Measurements from ENCODE around the gene SCGB2B2.
"Not testable (repeated sequence)": the region's sequence is repeated elsewhere in the genome, so short reads cannot be mapped to it uniquely, and the experiment has no call there.

SCGB2B2 gene, protein sequence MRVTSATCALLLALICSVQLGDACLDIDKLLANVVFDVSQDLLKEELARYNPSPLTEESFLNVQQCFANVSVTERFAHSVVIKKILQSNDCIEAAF

GRCh38 chr19:34676697-34677385 lies at the start of gene SCGB2B2:
Gene SCGB2B2, minus strand, starts transcription at chr19:34677159. Its CDS starts 82,596 bp downstream, at chr19:34594563.
- peak; percentile 87 for DNase-seq

DNA sequence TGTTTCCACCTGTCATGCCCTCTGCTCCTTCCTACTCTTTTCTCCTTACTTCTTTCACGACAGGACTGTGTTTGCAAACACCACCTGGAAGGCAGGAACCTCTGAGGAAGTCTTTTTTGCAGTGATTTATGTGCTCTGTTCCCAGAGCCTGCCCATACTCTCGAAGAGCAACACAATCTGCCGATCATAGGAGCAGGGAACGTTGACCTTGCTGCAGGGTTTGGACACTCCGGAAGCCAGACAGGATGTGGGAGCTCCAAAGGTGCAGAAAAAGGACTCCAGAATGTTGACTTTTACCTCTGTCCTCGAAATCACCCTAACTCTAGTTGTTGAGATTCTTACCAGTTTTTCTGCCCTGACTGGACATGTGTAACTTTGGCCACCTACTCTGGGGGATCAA lies 48.4 kb upstream of the SCGB2B2 start:
- no peak for DNase-seq

GRCh38 chr19:34722353-34722752 lies 45.4 kb upstream of the SCGB2B2 start:
- no peak for DNase-seq

GRCh38 chr19:34715357-34715756 lies 38.4 kb upstream of the SCGB2B2 start:
- DNase-seq = no peak

- no peak for DNase-seq
These were observed 36.3 kb upstream of the SCGB2B2 start for GRCh38 chr19:34713262-34713637.

- peak; percentile 78 for DNase-seq
These were observed 35.7 kb upstream of the SCGB2B2 start for GRCh38 chr19:34712395-34713261.

- no peak for DNase-seq
These were observed 34.9 kb upstream of the SCGB2B2 start for GRCh38 chr19:34711890-34712289.

DNA sequence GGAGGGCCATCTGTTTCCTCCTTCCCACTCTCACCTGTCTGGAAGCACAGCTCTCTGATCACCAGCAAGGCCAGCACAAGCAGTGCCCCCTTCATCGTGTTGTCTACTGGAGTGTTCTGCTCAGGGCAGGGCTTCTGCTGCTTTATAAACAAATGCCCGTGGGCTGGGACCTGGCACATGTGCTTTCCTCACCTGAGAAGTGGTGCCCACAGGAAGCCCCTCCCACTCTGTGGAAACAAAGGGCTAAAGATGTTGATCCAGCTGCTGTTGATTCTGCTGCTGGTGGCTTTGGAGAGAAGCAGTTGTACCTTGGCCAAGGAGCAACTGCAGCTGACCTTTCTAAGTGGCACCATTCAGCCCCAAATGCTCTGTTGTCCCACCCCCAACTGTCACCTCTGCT lies 30.7 kb upstream of the SCGB2B2 start:
- no peak for DNase-seq

GRCh38 chr19:34692549-34692948 lies 15.6 kb upstream of the SCGB2B2 start:
- DNase-seq = no peak

- DNase-seq = no peak
These were observed 13.4 kb upstream of the SCGB2B2 start for GRCh38 chr19:34690372-34690771.

DNA sequence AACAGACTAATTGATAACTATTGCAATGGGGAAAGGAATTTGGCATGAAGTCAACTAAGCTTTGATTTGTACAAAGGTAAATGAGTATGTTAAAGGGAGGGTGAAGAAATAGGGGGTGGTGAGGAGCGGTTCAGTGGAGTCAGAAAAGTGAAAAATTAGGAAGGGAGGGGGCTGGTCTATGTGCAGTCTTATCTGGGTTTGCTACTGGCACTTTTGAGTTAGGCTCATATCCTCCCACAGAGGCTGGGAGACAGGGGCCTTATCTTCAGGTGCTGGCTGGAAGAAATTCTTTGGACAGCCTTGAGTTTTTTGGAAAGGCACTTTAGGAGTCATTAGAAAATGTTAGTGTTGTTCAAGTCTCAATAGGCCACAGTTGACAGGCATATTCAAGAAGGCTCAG lies 11.6 kb upstream of the SCGB2B2 start:
- DNase-seq = no peak

DNA sequence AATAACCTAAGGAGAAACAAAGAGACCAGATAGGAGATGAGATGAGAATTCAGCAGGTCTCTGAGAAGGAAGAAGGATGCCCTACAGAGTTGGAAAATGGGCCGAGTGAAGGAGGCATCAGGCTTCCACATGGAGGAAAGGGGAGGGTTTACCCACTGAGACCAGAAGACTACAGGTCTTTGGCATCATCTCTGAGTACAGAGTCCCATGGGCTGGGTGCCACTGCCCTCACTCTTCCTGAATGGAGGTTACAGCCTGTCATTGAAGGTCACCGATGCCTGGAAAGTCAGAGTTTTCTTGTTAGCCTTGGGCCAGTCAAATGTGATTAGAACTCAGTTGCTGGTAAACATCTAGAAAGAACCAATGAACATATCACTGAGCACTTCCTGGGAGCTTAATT lies 10.4 kb upstream of the SCGB2B2 start:
- DNase-seq = no peak

- no peak for DNase-seq
These were observed 9.5 kb upstream of the SCGB2B2 start for GRCh38 chr19:34686455-34686854.

DNA sequence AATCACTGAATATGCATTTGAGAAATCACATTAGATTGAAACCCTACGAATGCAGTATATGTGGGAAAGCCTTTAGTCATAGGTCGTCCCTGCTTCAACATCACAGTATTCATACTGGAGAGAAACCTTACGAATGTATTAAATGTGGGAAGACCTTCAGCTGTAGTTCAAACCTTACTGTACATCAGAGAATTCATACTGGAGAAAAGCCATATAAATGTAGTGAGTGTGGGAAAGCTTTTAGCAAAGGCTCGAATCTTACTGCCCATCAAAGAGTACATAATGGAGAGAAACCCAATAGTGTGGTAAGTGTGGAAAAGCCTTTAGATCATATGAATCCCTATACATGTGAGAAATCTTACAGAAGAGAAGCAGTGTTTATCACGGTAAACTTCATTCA lies 8.3 kb upstream of the SCGB2B2 start:
- not testable (repeated sequence) for DNase-seq

- DNase-seq = no peak
These were observed 4.5 kb upstream of the SCGB2B2 start for GRCh38 chr19:34681478-34681877.

DNA sequence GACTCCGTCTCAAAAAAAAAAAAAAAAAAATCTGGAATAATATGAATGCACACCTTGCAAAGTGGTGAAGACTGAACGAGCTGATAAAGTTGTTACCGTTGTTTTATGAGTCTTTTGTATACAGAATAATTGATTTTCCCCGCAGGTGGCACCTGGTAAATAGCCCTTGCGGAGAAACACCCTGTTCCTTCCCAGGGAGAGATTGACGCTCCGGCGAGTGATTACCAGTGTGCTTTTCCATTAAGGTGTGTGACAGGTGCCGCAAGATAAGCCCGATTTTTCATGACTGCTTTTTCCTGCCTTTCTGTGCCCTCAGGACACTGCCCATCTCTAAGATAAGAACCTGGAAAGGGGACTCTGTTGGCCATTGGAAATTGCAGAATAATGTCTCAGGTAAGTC lies 1.5 kb upstream of the SCGB2B2 start:
- no peak for DNase-seq

DNA sequence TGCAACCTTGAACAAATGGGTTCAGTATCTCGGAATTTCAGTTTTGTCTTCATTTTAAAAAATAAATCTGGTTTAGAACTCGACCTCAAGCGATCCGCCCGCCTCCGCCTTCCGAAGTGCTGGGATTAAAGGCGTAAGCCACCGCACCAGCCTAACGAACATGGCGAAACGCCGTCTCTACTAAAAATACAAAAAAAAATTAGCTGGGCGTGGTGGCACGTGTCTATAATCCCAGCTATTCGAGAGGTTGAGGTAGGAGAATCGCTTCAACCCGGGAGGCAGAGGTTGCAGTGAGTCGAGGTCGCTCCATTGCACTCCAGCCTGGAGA lies 1.1 kb upstream of the SCGB2B2 start:
- DNase-seq = no peak

DNA sequence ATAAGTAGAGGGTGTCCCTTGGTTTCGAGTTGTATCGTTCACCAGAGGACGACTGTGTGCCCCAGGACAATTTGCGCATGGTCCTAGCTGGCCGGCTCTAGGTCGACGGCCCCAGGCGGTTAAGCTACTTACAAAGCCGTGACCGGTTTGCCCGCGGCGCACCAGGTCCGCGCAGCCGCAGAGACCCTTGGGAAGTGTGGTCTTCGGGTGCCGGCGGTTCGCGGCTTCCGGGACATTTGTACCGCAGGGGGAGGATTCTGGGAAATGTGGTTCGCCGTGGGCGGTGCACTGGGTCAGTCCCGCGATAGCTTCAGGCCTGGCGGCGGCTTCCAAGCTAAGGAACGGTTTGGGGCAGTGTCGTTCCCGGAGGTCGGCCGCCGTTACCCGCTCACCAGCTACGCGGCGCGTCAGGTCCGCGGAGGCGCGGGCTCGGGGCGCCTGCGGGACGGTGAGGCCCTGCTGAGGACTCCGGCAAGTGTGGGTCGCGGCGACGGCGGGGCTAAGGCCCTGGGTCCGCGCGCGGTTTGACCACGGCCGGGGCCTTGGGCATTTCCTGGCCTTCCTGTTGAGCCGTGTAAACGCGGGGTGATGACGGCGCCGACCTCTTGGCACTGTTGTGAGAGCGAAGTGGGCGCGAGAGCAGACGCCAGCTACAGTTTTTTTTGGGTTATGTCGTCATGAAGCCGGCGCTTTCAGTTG lies 576 bp upstream of the SCGB2B2 start, which contains the start of gene ZNF302:
ZNF302 (plus strand) TSS at position 293 of the 699 bp plus-strand sequence. CDS start 1,127 bp downstream, outside the sequence.
- DNase-seq = peak; percentile 94

DNA sequence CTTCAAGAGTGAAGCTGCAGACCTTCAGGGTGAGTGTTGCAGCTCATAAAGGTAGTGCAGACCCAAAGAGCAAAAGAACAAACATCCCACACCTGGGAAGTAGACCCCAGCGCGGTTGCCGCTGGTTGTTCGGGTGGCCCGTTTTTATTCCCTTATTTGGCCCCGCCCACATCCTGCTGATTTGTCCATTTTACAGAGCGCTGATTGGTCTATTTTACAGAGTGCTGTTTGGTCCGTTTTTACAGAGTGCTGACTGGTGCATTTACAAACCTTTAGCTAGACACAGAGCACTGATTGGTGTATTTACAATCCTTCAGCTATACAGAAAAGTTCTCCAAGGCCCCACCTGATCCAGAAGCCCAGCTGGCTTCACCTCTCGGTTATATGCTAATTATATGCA lies 1.0 kb downstream of the SCGB2B2 start:
- DNase-seq = no peak

GRCh38 chr19:34675250-34675649 lies 1.7 kb downstream of the SCGB2B2 start:
- DNase-seq = no peak

DNA sequence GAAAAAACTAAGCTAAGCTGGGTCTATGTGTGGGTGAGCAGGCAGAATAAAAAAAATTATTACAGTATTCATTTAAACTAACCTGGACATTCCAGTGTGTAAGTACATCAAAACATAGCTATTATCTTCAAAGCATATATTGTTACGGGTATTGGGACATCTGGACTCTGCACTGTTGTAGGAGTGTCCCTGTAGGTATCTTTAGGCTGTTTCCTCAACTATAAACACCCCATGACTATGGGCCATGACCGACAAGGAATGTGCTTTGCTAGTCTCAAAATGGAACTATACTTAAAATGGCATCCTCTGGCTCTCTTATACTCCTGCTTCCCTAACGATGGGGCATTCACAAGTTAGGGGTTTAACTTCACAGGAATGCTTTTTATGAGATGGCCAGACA lies 3.4 kb downstream of the SCGB2B2 start:
- no peak for DNase-seq

DNA sequence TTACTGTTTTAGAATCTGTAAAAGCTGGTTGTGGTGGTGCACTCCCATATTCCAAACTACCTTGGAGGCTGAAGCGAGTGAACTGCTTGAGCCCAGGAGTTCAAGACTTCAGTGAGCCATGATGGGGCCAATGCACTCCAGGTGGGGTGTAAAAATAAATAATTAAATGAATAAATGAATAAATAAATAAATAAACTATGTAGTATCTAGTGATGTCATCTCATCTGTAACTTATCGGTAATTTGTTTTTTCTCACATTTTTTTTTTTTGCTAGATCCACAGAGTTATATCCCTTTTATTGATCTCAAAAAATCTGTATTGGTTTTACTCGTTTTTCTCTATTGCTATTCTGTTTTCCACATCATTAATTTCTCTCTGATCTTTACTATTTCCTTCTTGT lies 5.0 kb downstream of the SCGB2B2 start:
- DNase-seq = no peak

DNA sequence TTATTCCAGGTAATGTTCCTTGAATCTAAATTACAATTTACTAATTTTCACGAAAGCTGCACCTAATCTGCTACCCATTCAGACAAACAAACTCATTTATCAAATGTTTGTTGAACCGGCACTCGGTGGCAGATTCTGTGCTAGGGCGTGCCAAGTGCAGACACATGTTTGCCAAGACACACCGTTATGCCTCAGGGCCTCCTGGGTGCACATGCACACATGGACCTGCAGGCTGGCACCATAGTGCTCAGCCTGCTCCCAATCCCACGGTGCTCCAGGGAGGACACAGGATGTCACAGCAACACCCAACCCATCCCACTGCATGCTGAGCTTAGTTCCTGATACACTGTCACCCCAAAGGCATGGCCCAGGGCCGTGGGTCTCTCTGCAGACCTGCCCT lies 7.7 kb downstream of the SCGB2B2 start:
- no peak for DNase-seq

GRCh38 chr19:34668690-34669089 lies 8.3 kb downstream of the SCGB2B2 start:
- not testable (repeated sequence) for DNase-seq

Measured in CD4-positive, alpha-beta T cell treated with Interleukin-4 for 4 hours (primary cell).